PC-3 (cell line): ENCODE measurements around the gene FBXW2.

Source experiments
- EZH2 ChIP-seq: fragments of 300-600 bp; sonication (generic); IDR thresholded peaks from one replicate; pipeline ENCODE4 v1.6.1; 2017; ENCODE audit warnings: antibody characterized with exemption, mild to moderate bottlenecking, low read length; ENCODE audit not compliant: unreplicated experiment
- EZH2phosphoT487 ChIP-seq: fragments of 300-600 bp; sonication (generic); IDR thresholded peaks from 2 replicates; pipeline ENCODE4 v1.6.1; 2018; ENCODE audit warnings: mild to moderate bottlenecking, antibody characterized with exemption, low read length, borderline replicate concordance
- TF ChIP-seq, protein P1 (sequence below): fragments of 300-600 bp; sonication (generic); conservative IDR thresholded peaks from 2 replicates; pipeline ENCODE4 v1.5.1; 2017; ENCODE audit warnings: antibody characterized with exemption, low read depth, mild to moderate bottlenecking, low read length

DNA sequence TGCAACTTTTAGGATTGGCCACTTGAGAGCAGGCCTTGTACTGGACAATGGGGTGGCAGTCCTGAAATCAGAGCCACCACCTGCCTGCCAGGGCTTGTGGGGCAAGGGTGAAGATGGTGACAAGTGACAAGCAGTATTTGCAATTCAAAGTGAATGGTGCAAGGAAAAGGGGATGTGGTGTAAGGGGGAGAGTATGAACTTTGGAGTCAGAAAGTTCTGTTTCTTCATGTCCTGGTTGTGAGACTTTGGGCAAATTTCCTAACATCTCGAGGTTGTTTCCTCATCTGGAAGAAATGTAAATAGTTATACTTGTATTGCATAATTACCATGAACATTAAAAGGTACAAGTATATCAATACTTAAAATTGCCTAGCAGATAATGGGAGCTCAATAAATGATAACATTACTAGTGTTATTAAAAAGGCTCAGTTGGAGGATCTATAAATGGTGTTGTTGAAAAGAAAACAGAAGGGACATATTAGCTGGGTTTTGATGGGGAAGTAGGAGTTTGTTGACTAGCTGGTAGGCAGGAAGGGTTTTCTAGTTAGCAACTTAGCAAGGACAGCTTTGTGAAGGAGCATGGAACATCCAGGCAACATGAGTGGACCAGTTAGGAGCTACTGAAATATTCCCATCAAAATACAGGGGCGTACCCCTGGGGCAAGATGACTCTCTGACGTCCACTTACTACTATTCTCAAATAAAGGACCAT is 57.6 kb downstream of the FBXW2 start:
- TF ChIP-seq, protein P1, sequence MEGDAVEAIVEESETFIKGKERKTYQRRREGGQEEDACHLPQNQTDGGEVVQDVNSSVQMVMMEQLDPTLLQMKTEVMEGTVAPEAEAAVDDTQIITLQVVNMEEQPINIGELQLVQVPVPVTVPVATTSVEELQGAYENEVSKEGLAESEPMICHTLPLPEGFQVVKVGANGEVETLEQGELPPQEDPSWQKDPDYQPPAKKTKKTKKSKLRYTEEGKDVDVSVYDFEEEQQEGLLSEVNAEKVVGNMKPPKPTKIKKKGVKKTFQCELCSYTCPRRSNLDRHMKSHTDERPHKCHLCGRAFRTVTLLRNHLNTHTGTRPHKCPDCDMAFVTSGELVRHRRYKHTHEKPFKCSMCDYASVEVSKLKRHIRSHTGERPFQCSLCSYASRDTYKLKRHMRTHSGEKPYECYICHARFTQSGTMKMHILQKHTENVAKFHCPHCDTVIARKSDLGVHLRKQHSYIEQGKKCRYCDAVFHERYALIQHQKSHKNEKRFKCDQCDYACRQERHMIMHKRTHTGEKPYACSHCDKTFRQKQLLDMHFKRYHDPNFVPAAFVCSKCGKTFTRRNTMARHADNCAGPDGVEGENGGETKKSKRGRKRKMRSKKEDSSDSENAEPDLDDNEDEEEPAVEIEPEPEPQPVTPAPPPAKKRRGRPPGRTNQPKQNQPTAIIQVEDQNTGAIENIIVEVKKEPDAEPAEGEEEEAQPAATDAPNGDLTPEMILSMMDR, result no peak
- TF ChIP-seq EZH2phosphoT487, result no peak
- TF ChIP-seq EZH2, result no peak
